Naive thymus-derived CD4-positive, alpha-beta T cell (primary cell): ENCODE data around the gene GSTCD. TPM values are rescaled to one million over a fixed set of nuclear protein-coding genes. Genes with fewer than 3 reads are reported as not detected.

ENCODE experiments used
- ATAC-seq: fragments of 150-1000 bp; cut with Tn5 transposase; 2 replicates; pipeline ENCODE4 v1.10.0; 2021; ENCODE audit warnings: mild to moderate bottlenecking, moderate library complexity
- CTCF ChIA-PET: fragments of 350-600 bp; sonication (Branson Sonifier 250); formaldehyde crosslinking; loops from one replicate; lab custom pipeline; 2021; ENCODE audit warnings: antibody characterized with exemption; lab: Charles Lee
- POLR2A ChIA-PET: fragments of 350-600 bp; sonication (Branson Sonifier 250); formaldehyde crosslinking; loops from one replicate; lab custom pipeline; 2021; ENCODE audit warnings: antibody characterized with exemption, inconsistent platforms; lab: Charles Lee
- DNase-seq, 9 donors: peaks; one replicate each; pipeline versions ENCODE4 v3.0.0 to v3.0.0-alpha.2; 2020 to 2022; ENCODE audit warnings: mixed read lengths in 1 of 9
- H3K27ac ChIP-seq: one replicate; pipeline ENCODE4 v1.7.0; 2013; ENCODE audit warnings: mild to moderate bottlenecking, low read depth, low read length, moderate library complexity
- H3K27me3 ChIP-seq, 2 donors: one replicate each; pipeline ENCODE4 v1.7.0; 2013; ENCODE audit warnings: low read length in 2 of 2, mild to moderate bottlenecking in 2 of 2, moderate library complexity in 2 of 2; ENCODE audit not compliant: control insufficient read depth in 2 of 2, insufficient read depth in 2 of 2
- H3K36me3 ChIP-seq, 3 experiments: 1 replicate in 2 of 3; 2 replicates in 1 of 3; pipeline ENCODE4 v1.7.0; 2013; ENCODE audit warnings: low read length in 3 of 3, mild to moderate bottlenecking in 3 of 3, moderate library complexity in 1 of 3; ENCODE audit not compliant: insufficient read depth in 3 of 3, control insufficient read depth in 2 of 3
- H3K4me1 ChIP-seq, 2 donors: one replicate each; pipeline ENCODE4 v1.7.0; 2013; ENCODE audit warnings: low read length in 2 of 2, mild to moderate bottlenecking in 2 of 2, moderate library complexity in 1 of 2; ENCODE audit not compliant: control insufficient read depth in 2 of 2, insufficient read depth in 2 of 2
- H3K4me3 ChIP-seq: 2 replicates; pipeline ENCODE4 v1.7.0; 2013; ENCODE audit warnings: mild to moderate bottlenecking, low read length
- H3K9me3 ChIP-seq, 3 experiments: 1 replicate in 2 of 3; 2 replicates in 1 of 3; pipeline ENCODE4 v1.7.0; 2013; ENCODE audit warnings: low read length in 3 of 3; ENCODE audit not compliant: control insufficient read depth in 2 of 3
- H3K27ac Mint-ChIP-seq, 9 donors: one replicate each; pipeline ENCODE4 v1.8.0; 2020 to 2022; ENCODE audit warnings: mixed read lengths in 9 of 9, mild to moderate bottlenecking in 8 of 9, moderate library complexity in 5 of 9, inconsistent platforms in 2 of 9
- H3K27me3 Mint-ChIP-seq, 5 donors: one replicate each; pipeline ENCODE4 v1.8.0; 2021 to 2022; ENCODE audit warnings: mixed read lengths in 5 of 5, mild to moderate bottlenecking in 1 of 5
- H3K36me3 Mint-ChIP-seq, 5 donors: one replicate each; pipeline ENCODE4 v1.8.0; 2020 to 2022; ENCODE audit warnings: mixed read lengths in 5 of 5, mild to moderate bottlenecking in 3 of 5, inconsistent platforms in 1 of 5
- H3K4me1 Mint-ChIP-seq, 7 donors: one replicate each; pipeline ENCODE4 v1.8.0; 2020 to 2022; ENCODE audit warnings: mixed read lengths in 7 of 7, mild to moderate bottlenecking in 3 of 7, inconsistent platforms in 1 of 7
- H3K4me3 Mint-ChIP-seq, 10 donors: one replicate each; pipeline ENCODE4 v1.8.0; 2020 to 2022; ENCODE audit warnings: mild to moderate bottlenecking in 10 of 10, mixed read lengths in 10 of 10, moderate library complexity in 6 of 10, inconsistent platforms in 2 of 10
- H3K9me3 Mint-ChIP-seq, 11 donors: one replicate each; pipeline ENCODE4 v1.8.0; 2020 to 2022; ENCODE audit warnings: mixed read lengths in 11 of 11, mild to moderate bottlenecking in 4 of 11, inconsistent platforms in 1 of 11, moderate library complexity in 1 of 11
- intact Hi-C, 2 donors: fragments of 100-400 bp; cut with micrococcal nuclease; formaldehyde crosslinking; loops; one replicate each; pipeline ENCODE4 v1.15.1; 2023
- polyA plus RNA-seq, 2 donors: library from polyadenylated mRNA; unstranded; fragments of 300-500 nt; fragmentation: Illumina TruSeq; gene quantifications; one replicate each; pipeline ENCODE4 v1.2.3, GENCODE V29; 2021
- total RNA-seq, 6 experiments: library from RNA in 5 of 6; stranded (reverse) in 5 of 6; gene quantifications; 1 replicate in 5 of 6; 2 replicates in 1 of 6; pipeline ENCODE4 v1.2.3 and lab custom pipeline; 2021 to 2026

GSTCD gene
- total and polyA plus RNA-seq, 7 experiments from 2014 or later, result 3.8 to 9.2 (median 5.8) TPM

GRCh38 chr4:105808030-105808749, 99.6 kb downstream of the GSTCD start:
- Mint-ChIP-seq H3K9me3 (peaks cover 0 to 4% (median 0%) of the 10 kb centered on the region in 11 donors), H3K4me3 (no peak overlapping the region), H3K27me3 (no peaks in the 10 kb centered on the region), H3K4me1 (peaks cover 0 to 5% (median 0%) of the 10 kb centered on the region in 7 donors), H3K36me3 (peaks cover 0 to 7% (median 0%) of the 10 kb centered on the region in 5 donors), H3K27ac (no peak overlapping the region)
- H3K4me3 ChIP-seq, result no peak overlapping the region
- no peaks in the 10 kb centered on the region for H3K36me3 ChIP-seq
- H3K27ac ChIP-seq, result no peak overlapping the region
- no peaks in the 10 kb centered on the region for H3K27me3 ChIP-seq
- ChIA-PET CTCF (no interaction called here), POLR2A (no interaction called here)
- no peaks in the 10 kb centered on the region for H3K4me1 ChIP-seq
- intact Hi-C loops, result no loop called here
- no peaks in the 10 kb centered on the region for H3K9me3 ChIP-seq
- DNase-seq (no peak), ATAC-seq (no peak)

- peaks cover 0 to 5% (median 0%) of the 10 kb centered on the region in 7 donors for H3K4me1 Mint-ChIP-seq
- no peak for ATAC-seq
- no peaks in the 10 kb centered on the region for H3K4me1 ChIP-seq
Measured at GRCh38 chr4:105808750-105809041, 100.1 kb downstream of the GSTCD start.

GRCh38 chr4:105815701-105816100, 107.1 kb downstream of the GSTCD start:
- Histone ChIP-seq H3K4me1 (no peaks in the 10 kb centered on the region), H3K4me3 (no peak overlapping the region), H3K36me3 (no peaks in the 10 kb centered on the region), H3K9me3 (no peaks in the 10 kb centered on the region), H3K27me3 (no peaks in the 10 kb centered on the region), H3K27ac (no peak overlapping the region)
- H3K36me3 Mint-ChIP-seq, result peaks cover 0 to 15% (median 0%) of the 10 kb centered on the region in 5 donors
- no peaks in the 10 kb centered on the region for H3K27me3 Mint-ChIP-seq
- DNase-seq, result no peak
- ChIA-PET POLR2A (no interaction called here), CTCF (no interaction called here)
- H3K4me3 Mint-ChIP-seq, result no peak overlapping the region
- ATAC-seq, result no peak
- no peak overlapping the region for H3K27ac Mint-ChIP-seq
- peaks cover 0 to 6% (median 0%) of the 10 kb centered on the region in 11 donors for H3K9me3 Mint-ChIP-seq
- intact Hi-C loops, result no loop called here
- H3K4me1 Mint-ChIP-seq, result no peaks in the 10 kb centered on the region

More at GRCh38 chr4:105808750-105809041, 100.1 kb downstream of the GSTCD start:
- ChIA-PET POLR2A (no interaction called here), CTCF (no interaction called here)
- no peaks in the 10 kb centered on the region for H3K27me3 ChIP-seq
- DNase-seq, result no peak
- Mint-ChIP-seq H3K27me3 (no peaks in the 10 kb centered on the region), H3K27ac (no peak overlapping the region), H3K4me3 (no peak overlapping the region), H3K9me3 (peaks cover 0 to 4% (median 0%) of the 10 kb centered on the region in 11 donors), H3K36me3 (peaks cover 0 to 9% (median 4%) of the 10 kb centered on the region in 5 donors)
- no peak overlapping the region for H3K4me3 ChIP-seq
- H3K9me3 ChIP-seq, result no peaks in the 10 kb centered on the region
- H3K27ac ChIP-seq, result no peak overlapping the region
- H3K36me3 ChIP-seq, result no peaks in the 10 kb centered on the region
- intact Hi-C loops, result no loop called here

- no peak for DNase-seq
- POLR2A ChIA-PET, result no interaction called here
- intact Hi-C loops, result no loop called here
Measured at GRCh38 chr4:105822061-105822460, 113.5 kb downstream of the GSTCD start.

GRCh38 chr4:105828074-105828473, 119.5 kb downstream of the GSTCD start:
- no peaks in the 10 kb centered on the region for H3K36me3 ChIP-seq
- H3K36me3 Mint-ChIP-seq, result peaks cover 2 to 45% (median 35%) of the 10 kb centered on the region in 5 donors
- H3K4me3 ChIP-seq, result no peak overlapping the region
- ChIA-PET POLR2A (no interaction called here), CTCF (interaction anchor here (0.6 kb wide), 1 partner anchor 11 kb away, joined by 3 read pairs; no protein-coding TSS in a partner anchor)
- H3K4me1 ChIP-seq, result no peaks in the 10 kb centered on the region
- H3K27ac Mint-ChIP-seq, result no peak overlapping the region
- H3K4me1 Mint-ChIP-seq, result no peaks in the 10 kb centered on the region
- no peak overlapping the region for H3K27ac ChIP-seq
- no peaks in the 10 kb centered on the region for H3K27me3 ChIP-seq
- H3K9me3 ChIP-seq, result no peaks in the 10 kb centered on the region
- no peak overlapping the region for H3K4me3 Mint-ChIP-seq
- H3K9me3 Mint-ChIP-seq, result peaks cover 0 to 17% (median 0%) of the 10 kb centered on the region in 11 donors
- DNase-seq (no peak), ATAC-seq (no peak)
- intact Hi-C loops, result no loop called here
- no peaks in the 10 kb centered on the region for H3K27me3 Mint-ChIP-seq

More at GRCh38 chr4:105822061-105822460, 113.5 kb downstream of the GSTCD start:
- Mint-ChIP-seq H3K27ac (no peak overlapping the region), H3K4me1 (no peaks in the 10 kb centered on the region), H3K9me3 (no peaks in the 10 kb centered on the region), H3K27me3 (no peaks in the 10 kb centered on the region), H3K4me3 (no peak overlapping the region), H3K36me3 (peaks cover 0 to 28% (median 23%) of the 10 kb centered on the region in 5 donors)
- no peak overlapping the region for H3K4me3 ChIP-seq
- ATAC-seq, result no peak
- CTCF ChIA-PET, result no interaction called here
- no peaks in the 10 kb centered on the region for H3K9me3 ChIP-seq
- H3K27ac ChIP-seq, result no peak overlapping the region
- H3K36me3 ChIP-seq, result no peaks in the 10 kb centered on the region
- H3K27me3 ChIP-seq, result no peaks in the 10 kb centered on the region
- no peaks in the 10 kb centered on the region for H3K4me1 ChIP-seq

GRCh38 chr4:105831189-105831588, 122.6 kb downstream of the GSTCD start:
- Mint-ChIP-seq H3K4me1 (no peaks in the 10 kb centered on the region), H3K27ac (no peak overlapping the region), H3K27me3 (no peaks in the 10 kb centered on the region), H3K4me3 (no peak overlapping the region), H3K36me3 (peaks cover 0 to 41% (median 22%) of the 10 kb centered on the region in 5 donors), H3K9me3 (peaks cover 0 to 17% (median 0%) of the 10 kb centered on the region in 11 donors)
- Histone ChIP-seq H3K4me3 (no peak overlapping the region), H3K9me3 (no peaks in the 10 kb centered on the region), H3K27me3 (no peaks in the 10 kb centered on the region), H3K4me1 (no peaks in the 10 kb centered on the region), H3K36me3 (no peaks in the 10 kb centered on the region), H3K27ac (no peak overlapping the region)
- DNase-seq, result no peak
- CTCF ChIA-PET, result no interaction called here
- no peak for ATAC-seq
- POLR2A ChIA-PET, result no interaction called here
- intact Hi-C loops, result no loop called here

GRCh38 chr4:105835177-105835576, 126.6 kb downstream of the GSTCD start:
- ChIA-PET CTCF (no interaction called here), POLR2A (no interaction called here)
- Mint-ChIP-seq H3K4me3 (no peak overlapping the region), H3K27ac (no peak overlapping the region), H3K36me3 (peaks cover 2 to 41% (median 16%) of the 10 kb centered on the region in 5 donors), H3K9me3 (peaks cover 0 to 7% (median 0%) of the 10 kb centered on the region in 11 donors), H3K27me3 (no peaks in the 10 kb centered on the region), H3K4me1 (peaks cover 0 to 7% (median 0%) of the 10 kb centered on the region in 7 donors)
- ATAC-seq, result no peak
- Histone ChIP-seq H3K27me3 (no peaks in the 10 kb centered on the region), H3K4me1 (no peaks in the 10 kb centered on the region), H3K27ac (no peak overlapping the region), H3K9me3 (no peaks in the 10 kb centered on the region), H3K4me3 (no peak overlapping the region), H3K36me3 (no peaks in the 10 kb centered on the region)
- no peak for DNase-seq
- intact Hi-C loops, result no loop called here
